ENCODE data around the gene ADAMTS5.

DNA sequence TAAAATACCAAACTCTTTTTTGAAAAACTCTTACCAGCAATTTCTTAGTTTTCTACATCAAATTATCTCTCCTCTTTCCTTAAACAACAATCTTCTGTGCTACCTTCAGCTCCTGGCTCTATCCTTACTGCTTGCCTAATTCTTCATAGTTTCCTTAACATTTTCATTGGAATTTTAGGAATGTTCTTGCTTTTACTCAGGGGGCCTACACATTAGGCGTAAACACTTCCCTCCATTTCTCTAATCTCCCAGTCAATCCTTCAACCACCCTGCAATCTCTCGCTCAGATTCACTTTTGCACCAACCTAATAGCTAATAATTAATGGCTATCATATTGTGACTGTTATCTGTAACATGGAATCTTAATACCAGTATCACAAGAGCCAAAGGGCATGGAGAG, 50.1 kb downstream of the ADAMTS5 start:
- TF ChIP-seq, protein P1, sequence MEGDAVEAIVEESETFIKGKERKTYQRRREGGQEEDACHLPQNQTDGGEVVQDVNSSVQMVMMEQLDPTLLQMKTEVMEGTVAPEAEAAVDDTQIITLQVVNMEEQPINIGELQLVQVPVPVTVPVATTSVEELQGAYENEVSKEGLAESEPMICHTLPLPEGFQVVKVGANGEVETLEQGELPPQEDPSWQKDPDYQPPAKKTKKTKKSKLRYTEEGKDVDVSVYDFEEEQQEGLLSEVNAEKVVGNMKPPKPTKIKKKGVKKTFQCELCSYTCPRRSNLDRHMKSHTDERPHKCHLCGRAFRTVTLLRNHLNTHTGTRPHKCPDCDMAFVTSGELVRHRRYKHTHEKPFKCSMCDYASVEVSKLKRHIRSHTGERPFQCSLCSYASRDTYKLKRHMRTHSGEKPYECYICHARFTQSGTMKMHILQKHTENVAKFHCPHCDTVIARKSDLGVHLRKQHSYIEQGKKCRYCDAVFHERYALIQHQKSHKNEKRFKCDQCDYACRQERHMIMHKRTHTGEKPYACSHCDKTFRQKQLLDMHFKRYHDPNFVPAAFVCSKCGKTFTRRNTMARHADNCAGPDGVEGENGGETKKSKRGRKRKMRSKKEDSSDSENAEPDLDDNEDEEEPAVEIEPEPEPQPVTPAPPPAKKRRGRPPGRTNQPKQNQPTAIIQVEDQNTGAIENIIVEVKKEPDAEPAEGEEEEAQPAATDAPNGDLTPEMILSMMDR (IDR thresholded peaks at IDR 0.05; ENCODE audit: extremely low read depth in 1 of 2, insufficient read depth in 1 of 2, low read depth in 1 of 2, low read length in 2 of 2) = no peak
- TF ChIP-seq POLR2A (IDR thresholded peaks at IDR 0.05; ENCODE audit: low read depth, low read length) (no peak), EZH2 (IDR thresholded peaks at IDR 0.05; ENCODE audit: borderline replicate concordance, low read depth, low read length, severe bottlenecking) (no peak), JUN (IDR thresholded peaks at IDR 0.05; ENCODE audit: borderline replicate concordance, insufficient read depth, insufficient read length, low read depth) (no peak)
